ENCODE measurements around the gene WDR77.

DNA sequence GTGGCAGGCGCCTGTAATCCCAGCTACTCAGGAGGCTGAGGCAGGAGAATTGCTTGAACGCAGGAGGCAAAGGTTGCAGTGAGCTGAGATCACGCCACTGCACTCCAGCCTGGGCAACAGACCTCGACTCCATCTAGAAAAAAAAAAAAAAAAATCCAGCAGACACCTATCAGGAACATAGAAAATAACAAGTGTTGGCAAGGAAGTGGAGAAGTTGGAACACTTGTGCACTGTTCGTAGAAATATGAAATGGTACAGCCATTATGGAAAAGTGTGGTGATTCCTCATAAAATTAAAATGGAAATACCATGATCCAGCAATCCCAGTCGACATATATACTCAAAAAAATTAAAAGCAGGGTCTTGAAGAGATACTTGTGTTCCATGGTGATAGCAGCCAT, 12.7 kb upstream of the WDR77 start:
- TF ChIP-seq POLR2AphosphoS5 (IDR thresholded peaks at IDR 0.05; ENCODE audit: low read depth, low read length) (no peak), POLR2A (IDR thresholded peaks at IDR 0.05; ENCODE audit: low read depth, low read length) (no peak)

Measured in GM12891 (cell line).